CD1c-positive myeloid dendritic cell (primary cell): ENCODE data around the gene FAM120C.

ENCODE experiments used
- DNase-seq: peaks from one replicate; pipeline ENCODE4 v3.0.0-alpha.2; 2016; ENCODE audit errors: extremely low spot score

The FAM120C gene

GRCh38 chrX:54182864-54183613 lies at the start of gene FAM120C:
Gene FAM120C, minus strand, starts transcription at chrX:54183254. Its CDS starts 56 bp downstream, at chrX:54183198.
- DNase-seq, result peak; percentile 71

- no peak for DNase-seq
Measured at GRCh38 chrX:54230435-54231148, 47.5 kb upstream of the FAM120C start.

GRCh38 chrX:54223581-54223980 lies 40.5 kb upstream of the FAM120C start:
- DNase-seq, result no peak

- no peak for DNase-seq
Measured at GRCh38 chrX:54213603-54214002, 30.5 kb upstream of the FAM120C start.

- DNase-seq, result no peak
Measured at GRCh38 chrX:54208531-54208930, 25.5 kb upstream of the FAM120C start.

- no peak for DNase-seq
Measured at GRCh38 chrX:54198262-54198661, 15.2 kb upstream of the FAM120C start.

- DNase-seq, result no peak
Measured at GRCh38 chrX:54194982-54195588, 12.0 kb upstream of the FAM120C start.

GRCh38 chrX:54193085-54193821 lies 10.2 kb upstream of the FAM120C start:
- no peak for DNase-seq

- DNase-seq, result no peak
Measured at GRCh38 chrX:54184474-54184873, 1.4 kb upstream of the FAM120C start.

- DNase-seq, result peak; percentile 50
Measured at GRCh38 chrX:54182194-54182863, 725 bp downstream of the FAM120C start.

GRCh38 chrX:54181202-54181953 lies 1.7 kb downstream of the FAM120C start:
- DNase-seq, result peak; percentile 1

GRCh38 chrX:54180403-54180802 lies 2.7 kb downstream of the FAM120C start:
- DNase-seq, result no peak

GRCh38 chrX:54178100-54178940 lies 4.7 kb downstream of the FAM120C start:
- DNase-seq, result peak; percentile 14

GRCh38 chrX:54177306-54177705 lies 5.7 kb downstream of the FAM120C start:
- DNase-seq, result peak; percentile 18

GRCh38 chrX:54173791-54174190 lies 9.3 kb downstream of the FAM120C start:
- DNase-seq, result no peak

- DNase-seq, result no peak
Measured at GRCh38 chrX:54172455-54172854, 10.6 kb downstream of the FAM120C start.

- DNase-seq, result no peak
Measured at GRCh38 chrX:54171527-54172250, 11.4 kb downstream of the FAM120C start.

GRCh38 chrX:54171091-54171490 lies 12.0 kb downstream of the FAM120C start:
- DNase-seq, result no peak

- no peak for DNase-seq
Measured at GRCh38 chrX:54166915-54167314, 16.1 kb downstream of the FAM120C start.
